KOPT-K1 (cell line): ENCODE results near the gene KIAA0319L.

Experiments used
- H3K27ac ChIP-seq: fragments of 200-600 bp; sonication (generic); 2 replicates; pipeline ENCODE4 v1.5.1; 2016; ENCODE audit warnings: antibody characterized with exemption, mild to moderate bottlenecking, low read depth, low read length; ENCODE audit not compliant: poor library complexity, severe bottlenecking
- H3K36me3 ChIP-seq: fragments of 200-600 bp; sonication (generic); 2 replicates; pipeline ENCODE4 v1.5.1; 2017; ENCODE audit warnings: antibody characterized with exemption, mild to moderate bottlenecking, low read length, moderate library complexity; ENCODE audit not compliant: insufficient read depth
- H3K9me3 ChIP-seq: fragments of 200-600 bp; sonication (generic); 2 replicates; pipeline ENCODE4 v1.5.1; 2017; ENCODE audit warnings: antibody characterized with exemption, low read length, mild to moderate bottlenecking; ENCODE audit not compliant: insufficient read depth, poor library complexity, severe bottlenecking

KIAA0319L gene

DNA sequence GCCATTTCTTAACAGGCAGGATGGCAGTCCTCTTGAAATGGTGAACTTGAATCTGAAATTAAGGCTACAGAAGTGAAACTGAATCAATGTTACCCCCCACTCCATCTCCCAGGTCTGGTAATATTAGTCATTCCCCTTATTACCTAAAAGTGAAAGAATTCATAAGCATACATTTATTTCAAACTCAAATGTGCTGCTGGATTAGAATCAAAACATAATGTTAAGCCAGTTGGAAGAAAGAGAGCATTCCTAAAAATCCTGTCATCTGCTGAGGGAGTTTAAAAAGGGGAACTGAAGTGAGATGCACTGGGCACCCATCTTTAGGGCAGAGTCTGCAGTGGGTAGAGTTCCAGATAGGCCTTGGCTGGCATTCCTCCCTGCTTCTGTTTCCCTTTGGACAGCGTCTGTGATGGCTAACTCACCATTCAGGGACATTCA is 17.4 kb downstream of the KIAA0319L start:
- peaks cover 26% of the 10 kb centered on the region for H3K36me3 ChIP-seq
- peak overlapping the region; percentile 62 for H3K27ac ChIP-seq
- no peaks in the 10 kb centered on the region for H3K9me3 ChIP-seq

DNA sequence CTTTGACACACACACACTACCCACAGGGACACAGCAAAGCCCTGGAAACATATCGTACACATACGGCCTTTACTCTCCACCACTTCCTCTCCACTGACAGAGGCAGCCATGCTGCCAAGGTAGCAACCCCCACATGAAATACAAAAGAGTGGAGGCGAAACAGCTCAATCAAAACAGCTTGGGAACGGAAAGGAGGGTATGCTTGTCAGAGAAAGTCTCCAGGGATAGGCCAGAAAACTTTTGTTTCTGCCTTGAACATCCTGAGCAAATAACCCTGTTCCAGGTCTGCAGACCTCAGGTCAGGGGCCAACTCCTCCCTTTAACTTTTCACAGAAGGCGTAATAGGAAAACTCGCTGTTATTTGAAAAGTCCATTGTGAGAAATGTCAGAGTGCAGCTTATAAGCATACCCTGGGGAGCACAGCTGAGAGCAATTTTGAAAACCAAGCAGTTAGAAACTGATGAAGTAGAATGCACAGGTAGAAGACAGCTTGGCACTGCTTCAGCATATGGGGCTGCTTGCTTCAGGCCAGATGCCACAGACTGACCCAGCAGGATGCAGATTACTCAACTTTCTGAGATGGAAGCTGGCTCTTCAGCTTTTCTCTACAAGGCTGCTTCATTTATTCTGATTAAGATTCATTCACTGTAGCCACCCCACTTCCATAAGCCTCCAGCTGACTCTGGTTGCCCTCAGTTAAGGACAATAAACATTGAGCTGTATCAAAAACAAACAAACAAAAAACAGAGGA is 18.0 kb downstream of the KIAA0319L start:
- H3K27ac ChIP-seq = peak overlapping the region; percentile 62

GRCh38 chr1:35537806-35538205 is 19.4 kb downstream of the KIAA0319L start:
- H3K27ac ChIP-seq = no peak overlapping the region

More for the DNA sequence above, 18.0 kb downstream of the KIAA0319L start:
- Histone ChIP-seq H3K9me3 (no peaks in the 10 kb centered on the region), H3K36me3 (peaks cover 21% of the 10 kb centered on the region)

DNA sequence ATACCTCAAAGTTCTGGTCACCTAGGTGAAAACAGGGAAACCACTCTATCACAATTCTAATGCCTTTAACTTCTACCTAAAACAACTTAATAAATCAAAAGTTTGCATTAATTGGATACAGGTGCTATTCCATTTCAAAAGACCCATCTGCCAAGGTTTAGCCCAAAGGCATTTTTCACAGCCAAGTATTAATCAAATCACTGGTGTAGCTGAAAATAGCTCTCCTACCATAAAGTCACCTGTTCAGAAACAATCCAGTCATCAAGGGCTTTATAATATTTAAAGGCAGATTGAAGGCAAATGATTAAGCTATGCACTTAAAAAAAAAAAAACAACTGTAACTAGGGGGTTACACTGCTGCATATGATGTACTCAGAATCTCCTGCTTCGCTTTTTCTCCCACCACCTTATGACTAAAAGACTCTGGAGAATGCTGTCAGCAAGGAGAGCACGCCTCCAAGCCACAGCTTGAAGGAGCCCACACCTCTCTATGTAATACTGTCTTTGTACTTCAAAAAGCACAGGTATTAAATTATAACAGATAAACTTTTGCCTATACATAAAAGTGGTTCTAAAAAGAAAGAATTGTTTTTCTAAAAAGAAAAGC is 20.5 kb downstream of the KIAA0319L start:
- Histone ChIP-seq H3K36me3 (peaks cover 23% of the 10 kb centered on the region), H3K27ac (no peak overlapping the region), H3K9me3 (peaks cover under 1% of the 10 kb centered on the region)

More at GRCh38 chr1:35537806-35538205, 19.4 kb downstream of the KIAA0319L start:
- peaks cover 21% of the 10 kb centered on the region for H3K36me3 ChIP-seq
- H3K9me3 ChIP-seq = no peaks in the 10 kb centered on the region

- no peak overlapping the region for H3K27ac ChIP-seq
- peaks cover 14% of the 10 kb centered on the region for H3K9me3 ChIP-seq
- H3K36me3 ChIP-seq = peaks cover 31% of the 10 kb centered on the region
These were observed 22.0 kb downstream of the KIAA0319L start for GRCh38 chr1:35535243-35535642.

DNA sequence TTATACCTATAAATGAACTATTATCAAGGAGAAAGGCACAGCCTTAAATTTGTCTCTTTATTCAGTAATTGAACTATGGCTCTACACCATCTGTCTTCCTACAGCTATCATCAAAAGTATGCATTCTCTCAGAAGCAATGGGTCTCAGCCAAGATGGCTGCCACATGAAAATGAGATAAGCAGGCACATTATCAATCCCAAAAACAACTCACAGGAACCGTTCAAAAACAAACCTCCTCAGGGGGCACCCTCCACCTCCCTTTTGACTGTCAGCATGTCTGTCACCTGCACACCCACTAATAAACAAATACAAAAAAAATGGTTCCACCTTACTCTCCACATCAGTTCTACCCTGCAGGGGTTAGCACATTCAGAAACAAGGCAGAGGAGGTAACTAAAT is 23.6 kb downstream of the KIAA0319L start:
- H3K9me3 ChIP-seq = peaks cover 31% of the 10 kb centered on the region
- H3K36me3 ChIP-seq = peaks cover 46% of the 10 kb centered on the region
- H3K27ac ChIP-seq = no peak overlapping the region

GRCh38 chr1:35532497-35533223 is 24.5 kb downstream of the KIAA0319L start:
- Histone ChIP-seq H3K27ac (no peak overlapping the region), H3K36me3 (peaks cover 46% of the 10 kb centered on the region), H3K9me3 (peaks cover 36% of the 10 kb centered on the region)

- Histone ChIP-seq H3K9me3 (peaks cover 42% of the 10 kb centered on the region), H3K27ac (no peak overlapping the region), H3K36me3 (peaks cover 46% of the 10 kb centered on the region)
These were observed 25.8 kb downstream of the KIAA0319L start for GRCh38 chr1:35531368-35531767.

DNA sequence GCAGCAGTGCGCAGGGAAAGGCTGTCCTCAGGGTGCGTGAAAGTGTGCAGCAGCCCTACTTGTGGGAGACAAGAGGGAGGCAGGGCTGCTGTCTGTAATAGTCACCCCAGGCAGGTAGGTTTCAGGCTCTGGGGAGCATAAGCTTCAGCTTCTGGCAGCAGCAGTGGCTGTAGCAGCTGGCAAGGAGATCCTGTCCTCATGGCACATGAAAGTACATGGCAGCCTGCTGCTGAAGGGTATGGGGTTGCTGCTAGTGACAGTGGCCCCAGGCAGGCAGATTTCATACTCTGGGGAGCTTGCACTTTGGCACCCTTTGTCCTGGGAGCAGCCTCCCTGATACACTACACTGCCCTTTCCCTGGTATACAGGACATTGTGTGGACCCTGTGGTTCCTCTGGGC is 26.3 kb downstream of the KIAA0319L start:
- Histone ChIP-seq H3K27ac (no peak overlapping the region), H3K9me3 (peaks cover 42% of the 10 kb centered on the region), H3K36me3 (peaks cover 46% of the 10 kb centered on the region)

GRCh38 chr1:35530168-35530567 is 27.0 kb downstream of the KIAA0319L start:
- H3K27ac ChIP-seq = no peak overlapping the region
- peaks cover 46% of the 10 kb centered on the region for H3K36me3 ChIP-seq
- H3K9me3 ChIP-seq = peaks cover 42% of the 10 kb centered on the region

DNA sequence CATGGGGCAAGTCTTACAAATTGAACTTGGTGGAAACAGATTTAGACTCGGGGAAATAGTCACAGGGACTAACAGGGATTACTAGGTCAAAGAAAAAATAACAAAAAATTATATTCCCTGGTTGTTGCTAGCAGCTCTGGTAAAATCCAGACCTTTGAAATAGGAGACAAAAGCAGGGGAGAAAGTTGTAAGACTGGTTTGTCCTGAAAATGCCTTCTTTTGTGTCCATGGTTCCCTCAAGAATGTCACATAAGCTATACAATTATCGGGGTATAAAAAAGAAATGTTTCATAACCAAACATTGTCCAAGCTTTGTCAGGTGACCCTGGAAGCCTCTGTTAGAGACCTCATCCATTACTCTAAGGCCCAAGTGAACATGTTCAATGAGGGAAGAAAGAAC is 33.1 kb downstream of the KIAA0319L start:
- H3K27ac ChIP-seq = no peak overlapping the region
- H3K36me3 ChIP-seq = peaks cover 4% of the 10 kb centered on the region; the same call in 1 of the 2 replicates
- peaks cover 16% of the 10 kb centered on the region for H3K9me3 ChIP-seq

- Histone ChIP-seq H3K27ac (no peak overlapping the region), H3K9me3 (peaks cover 25% of the 10 kb centered on the region), H3K36me3 (no peaks in the 10 kb centered on the region)
These were observed 37.8 kb downstream of the KIAA0319L start for GRCh38 chr1:35519432-35519831.

DNA sequence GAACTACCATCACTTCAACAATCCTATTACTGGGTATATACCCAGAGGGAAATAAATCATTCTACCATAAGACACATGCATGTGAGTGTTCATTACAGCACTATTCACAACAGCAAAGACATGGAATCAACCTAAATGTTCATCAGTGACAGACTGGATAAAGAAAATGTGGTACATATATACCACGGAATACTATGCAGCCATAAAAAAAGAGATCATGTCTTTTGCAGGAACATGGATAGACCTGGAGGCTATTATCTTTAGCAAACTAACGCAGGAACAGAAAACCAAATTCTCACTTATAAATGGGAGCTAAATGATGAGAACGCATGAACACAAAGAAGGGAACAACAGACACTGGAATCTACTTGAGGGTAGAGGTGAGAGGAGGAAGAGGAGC is 39.0 kb downstream of the KIAA0319L start:
- H3K36me3 ChIP-seq = no peaks in the 10 kb centered on the region
- H3K9me3 ChIP-seq = peaks cover 25% of the 10 kb centered on the region
- H3K27ac ChIP-seq = no peak overlapping the region

DNA sequence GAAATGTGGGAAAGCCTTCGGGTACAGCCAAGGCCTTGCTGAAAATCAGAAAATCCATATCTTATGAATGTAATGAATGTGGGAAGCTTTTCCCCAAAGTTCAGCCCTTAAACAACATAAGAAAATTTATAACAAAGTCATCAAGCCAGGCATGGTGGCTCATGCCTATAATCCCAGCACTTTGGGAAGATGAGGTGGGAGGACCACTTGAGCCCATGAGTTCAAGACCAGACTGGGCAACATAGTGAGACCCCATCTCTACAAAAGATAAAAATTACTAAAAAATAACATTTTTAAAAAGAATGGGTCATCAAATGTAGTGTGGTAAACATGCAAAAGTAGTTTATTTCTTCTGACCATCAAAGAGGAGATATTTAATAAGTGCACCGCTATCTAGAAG is 45.9 kb downstream of the KIAA0319L start:
- Histone ChIP-seq H3K9me3 (peaks cover 13% of the 10 kb centered on the region), H3K27ac (no peak overlapping the region)

DNA sequence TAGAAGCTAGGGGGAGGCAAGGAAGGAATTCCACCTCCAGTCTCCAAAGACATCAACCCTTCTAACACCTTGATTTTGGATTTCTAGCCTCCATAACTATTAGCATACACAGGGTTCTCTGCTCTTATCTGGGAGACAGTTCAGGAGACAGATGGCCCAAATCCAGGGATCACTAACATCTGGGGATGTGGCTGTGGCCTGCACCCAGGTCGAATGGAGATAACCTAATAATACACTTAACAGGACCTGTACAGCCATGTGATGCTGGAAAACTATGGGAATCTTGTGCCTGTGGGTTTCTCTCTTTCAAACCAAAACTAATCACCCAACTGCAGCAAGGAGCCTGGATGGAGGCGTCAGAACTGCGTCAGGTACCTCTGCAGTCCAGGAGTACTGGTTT is 47.6 kb downstream of the KIAA0319L start:
- 0 out of 2 replicates have a peak, but pooled peaks cover 4% of the 10 kb centered on the region for H3K36me3 ChIP-seq
- no peak overlapping the region for H3K27ac ChIP-seq
- no peaks in the 10 kb centered on the region for H3K9me3 ChIP-seq

More for the DNA sequence above, 45.9 kb downstream of the KIAA0319L start:
- no peaks in the 10 kb centered on the region for H3K36me3 ChIP-seq
